IPS-18c (cell line): ENCODE results near the gene ETS2.
A peak's percentile ranks its signal among the peaks of the same experiment; 100 is the strongest.

Experiments used
- H3K4me3 ChIP-seq: 2 replicates; pipeline ENCODE4 v1.7.0; 2013; ENCODE audit warnings: low read depth, mild to moderate bottlenecking, low read length, moderate library complexity; ENCODE audit not compliant: insufficient read depth
- H3K9me3 ChIP-seq: one replicate; pipeline ENCODE4 v1.6.1; 2013; ENCODE audit warnings: mild to moderate bottlenecking, low read length, moderate library complexity; ENCODE audit not compliant: control insufficient read depth, insufficient read depth

ETS2 gene

DNA sequence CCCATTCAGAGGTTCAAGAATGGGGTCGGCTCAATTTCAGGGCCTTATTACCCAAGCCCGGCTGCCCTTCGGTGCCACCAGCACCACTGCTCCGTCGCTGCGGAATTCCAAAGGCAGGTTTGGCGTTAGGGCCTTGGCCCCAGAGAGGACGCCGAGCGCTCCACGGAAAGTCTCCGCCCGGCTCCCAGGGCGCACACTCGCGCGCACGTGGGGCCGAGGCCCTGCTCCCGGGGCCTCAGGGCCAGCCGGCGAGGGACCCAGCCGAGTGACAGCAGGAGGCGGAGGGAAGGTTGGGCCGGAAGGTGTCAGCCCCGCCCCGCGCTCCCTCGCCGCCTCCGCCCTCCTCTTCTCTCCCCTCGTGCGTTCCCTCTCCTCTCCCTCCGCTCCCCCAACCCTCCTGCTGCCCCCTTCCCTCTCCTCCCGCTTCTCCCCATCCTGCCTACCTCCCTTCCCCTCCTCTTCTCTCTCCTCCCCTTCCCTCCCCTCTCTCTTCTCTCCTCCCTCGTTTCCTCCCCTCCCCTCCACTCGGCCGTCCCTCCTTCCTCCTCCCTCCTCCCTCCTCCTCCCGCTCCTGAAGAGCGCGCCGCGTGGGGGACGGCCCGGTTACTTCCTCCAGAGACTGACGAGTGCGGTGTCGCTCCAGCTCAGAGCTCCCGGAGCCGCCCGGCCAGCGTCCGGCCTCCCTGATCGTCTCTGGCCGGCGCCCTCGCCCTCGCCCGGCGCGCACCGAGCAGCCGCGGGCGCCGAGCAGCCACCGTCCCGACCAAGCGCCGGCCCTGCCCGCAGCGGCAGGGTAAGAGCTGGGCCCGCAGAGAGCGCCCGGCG is at the start of gene ETS2:
Gene ETS2 (plus strand): TSS at position 602 of the 825 bp plus-strand sequence. CDS start 4,106 bp downstream, outside the sequence.
- Histone ChIP-seq H3K9me3 (no peaks in the 10 kb centered on the region), H3K4me3 (peak within 1 kb of the TSS; percentile 69)

DNA sequence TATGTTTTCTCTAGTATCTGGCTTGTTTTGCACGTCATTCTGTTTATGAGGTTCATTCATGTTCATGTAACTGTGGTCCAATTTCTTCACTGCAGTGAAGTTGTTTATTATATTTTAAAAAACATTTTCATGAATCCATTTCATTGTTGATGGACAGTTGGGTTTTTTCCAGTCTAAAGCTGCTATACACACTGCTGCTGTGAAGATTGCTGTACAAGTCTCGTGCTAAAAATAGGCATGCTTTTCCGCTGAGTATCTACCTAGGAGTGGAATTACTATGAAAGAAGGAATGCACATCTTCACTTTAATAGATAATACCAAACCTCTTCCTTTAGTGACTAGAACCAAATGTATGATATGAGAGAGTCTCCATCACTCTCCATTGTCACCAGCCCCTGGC is 49.0 kb upstream of the ETS2 start:
- Histone ChIP-seq H3K4me3 (no peak overlapping the region), H3K9me3 (no peaks in the 10 kb centered on the region)

DNA sequence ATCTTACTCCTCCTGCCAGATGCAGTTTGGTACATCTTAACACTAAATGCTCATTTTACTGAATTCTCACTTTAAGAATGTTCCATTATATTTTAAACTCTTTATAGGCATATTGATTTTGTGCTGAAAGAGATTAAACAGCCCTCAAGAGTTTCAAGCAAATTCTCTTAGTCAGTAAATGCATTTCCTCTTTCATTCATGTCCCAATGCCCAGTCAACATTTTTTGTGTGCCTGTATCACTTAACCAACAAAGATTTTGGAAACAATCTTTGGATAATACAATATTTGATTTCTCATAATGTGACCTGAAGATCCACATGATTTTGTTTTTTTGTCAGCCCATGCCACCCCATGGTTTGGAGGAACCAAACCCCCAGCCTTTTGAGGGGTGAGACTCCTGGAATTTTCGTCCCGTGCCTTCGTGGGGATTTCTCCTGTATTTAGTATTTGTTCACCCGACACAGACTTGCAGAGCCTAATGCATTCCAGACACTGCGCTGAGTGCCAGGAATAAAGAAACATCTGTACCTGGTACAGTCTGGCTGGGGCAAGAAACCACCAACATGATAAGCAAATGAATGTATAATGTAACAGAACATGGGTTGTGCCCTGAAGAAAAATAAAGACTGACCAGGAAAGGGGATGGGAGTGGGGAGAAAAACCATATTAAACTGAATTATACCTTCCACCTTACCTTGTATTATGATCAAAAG is 47.1 kb upstream of the ETS2 start:
- no peak overlapping the region for H3K4me3 ChIP-seq
- H3K9me3 ChIP-seq = no peaks in the 10 kb centered on the region

DNA sequence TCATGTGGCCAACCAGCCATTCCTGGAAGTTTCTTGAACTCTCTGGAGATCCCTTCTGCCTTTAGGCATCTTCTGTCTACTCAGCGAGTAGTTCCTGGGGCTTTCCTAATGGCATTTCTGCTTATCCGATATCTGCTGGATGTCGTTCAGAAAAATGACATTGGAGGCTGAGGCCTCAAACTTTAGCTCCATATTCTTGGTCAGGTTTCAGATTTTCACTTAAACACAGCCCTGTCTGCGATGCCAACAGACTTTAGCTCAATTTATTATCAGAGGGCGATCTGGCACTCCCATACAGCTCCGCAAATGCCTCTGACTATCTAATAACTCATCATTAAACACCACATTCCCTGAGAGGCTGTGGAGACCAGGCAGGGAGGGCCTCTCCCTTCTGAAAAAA is 46.3 kb upstream of the ETS2 start:
- Histone ChIP-seq H3K9me3 (no peaks in the 10 kb centered on the region), H3K4me3 (no peak overlapping the region)

DNA sequence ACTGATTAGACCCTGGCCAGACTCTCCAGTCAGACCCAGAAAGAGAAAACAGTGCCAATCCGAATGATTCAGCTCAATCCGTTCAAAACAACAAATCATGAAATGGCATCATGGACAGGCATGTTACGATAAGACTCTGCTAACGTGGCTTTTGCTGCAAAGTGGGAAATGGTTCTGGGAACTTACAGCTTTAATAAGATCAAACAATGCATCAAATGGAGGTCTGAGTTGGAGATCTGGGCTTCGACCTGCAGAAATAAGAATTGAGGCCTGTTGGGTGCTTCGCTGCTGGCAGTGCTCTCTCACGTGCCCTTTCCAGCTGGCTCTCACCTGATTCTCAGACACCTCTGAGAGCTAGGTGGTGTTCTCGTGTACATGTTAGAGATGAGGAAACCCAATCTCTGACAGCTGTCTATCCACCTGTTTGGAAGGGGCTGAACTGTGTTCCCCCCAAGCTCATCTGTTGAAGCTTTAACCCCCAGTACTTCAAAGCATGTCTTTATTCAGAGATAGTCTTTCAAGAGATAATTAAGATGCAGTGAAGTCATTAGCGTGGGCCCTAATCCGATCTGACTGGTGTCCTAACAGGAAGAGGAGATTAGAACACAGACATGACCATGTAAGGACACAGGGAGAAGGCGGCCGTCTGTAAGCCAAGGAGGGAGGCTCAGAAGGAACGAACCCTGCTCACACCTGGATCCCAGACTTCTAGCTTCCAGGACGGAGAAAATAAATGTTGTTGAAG is 45.5 kb upstream of the ETS2 start:
- Histone ChIP-seq H3K9me3 (no peaks in the 10 kb centered on the region), H3K4me3 (no peak overlapping the region)

DNA sequence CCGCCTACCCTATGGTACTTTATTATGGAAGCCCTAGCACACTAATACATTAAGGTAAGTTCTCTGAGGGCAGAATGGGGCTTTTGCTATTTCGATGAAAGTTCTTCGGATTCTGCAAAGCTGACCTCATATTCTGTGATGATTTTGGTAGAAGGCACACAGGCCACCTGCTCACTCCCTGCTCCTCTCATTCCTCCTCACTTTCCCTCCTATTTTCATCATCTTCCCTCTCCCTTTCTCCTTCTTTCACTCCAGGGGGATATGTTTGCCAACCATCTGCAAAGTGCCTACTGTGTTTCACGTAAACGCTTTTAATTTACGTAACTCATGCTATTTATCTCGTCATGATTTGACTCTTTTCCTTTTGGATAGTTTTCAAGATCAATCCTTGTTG is 45.0 kb upstream of the ETS2 start:
- Histone ChIP-seq H3K4me3 (no peak overlapping the region), H3K9me3 (peaks cover 2% of the 10 kb centered on the region)

DNA sequence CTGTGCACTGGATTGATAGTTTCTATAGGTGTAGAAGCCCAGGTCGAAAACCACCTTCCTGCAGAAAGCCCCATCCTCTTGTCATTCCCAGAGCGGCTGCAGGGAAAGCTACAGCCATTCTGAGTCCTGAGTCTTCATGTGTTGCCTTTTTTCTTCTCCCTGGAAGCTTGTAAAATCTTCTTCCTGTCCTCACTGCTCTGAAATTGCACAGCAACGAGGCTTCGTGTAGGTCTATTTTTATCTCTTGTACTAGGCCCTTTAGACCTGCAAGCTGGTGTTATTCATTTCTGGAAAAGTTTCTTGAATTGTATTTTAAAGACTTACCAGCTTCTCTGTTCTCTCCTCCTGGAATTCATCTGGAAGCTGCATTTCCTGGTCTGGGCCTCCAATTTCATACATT is 44.2 kb upstream of the ETS2 start:
- Histone ChIP-seq H3K4me3 (no peak overlapping the region), H3K9me3 (peaks cover 2% of the 10 kb centered on the region)

DNA sequence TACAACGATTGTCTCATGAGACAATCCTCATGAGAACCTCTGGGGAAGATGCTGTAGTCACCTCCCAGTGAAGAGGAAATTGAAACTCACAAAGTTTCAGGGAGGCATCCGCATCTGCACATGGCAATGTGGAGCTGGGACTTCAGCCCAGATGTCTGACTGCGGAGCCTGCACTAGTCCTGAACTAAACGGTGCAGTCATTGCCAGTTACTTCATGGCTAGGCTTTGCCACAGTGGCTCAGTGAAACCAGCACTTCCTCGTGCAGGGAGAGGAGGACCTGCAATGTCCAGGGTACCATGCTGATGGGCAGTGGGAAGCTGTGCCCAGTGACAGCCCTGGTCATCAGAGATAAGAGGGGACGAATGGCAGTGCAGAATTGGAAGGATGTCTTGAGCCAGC is 40.7 kb upstream of the ETS2 start:
- H3K4me3 ChIP-seq = no peak overlapping the region
- peaks cover 2% of the 10 kb centered on the region for H3K9me3 ChIP-seq

DNA sequence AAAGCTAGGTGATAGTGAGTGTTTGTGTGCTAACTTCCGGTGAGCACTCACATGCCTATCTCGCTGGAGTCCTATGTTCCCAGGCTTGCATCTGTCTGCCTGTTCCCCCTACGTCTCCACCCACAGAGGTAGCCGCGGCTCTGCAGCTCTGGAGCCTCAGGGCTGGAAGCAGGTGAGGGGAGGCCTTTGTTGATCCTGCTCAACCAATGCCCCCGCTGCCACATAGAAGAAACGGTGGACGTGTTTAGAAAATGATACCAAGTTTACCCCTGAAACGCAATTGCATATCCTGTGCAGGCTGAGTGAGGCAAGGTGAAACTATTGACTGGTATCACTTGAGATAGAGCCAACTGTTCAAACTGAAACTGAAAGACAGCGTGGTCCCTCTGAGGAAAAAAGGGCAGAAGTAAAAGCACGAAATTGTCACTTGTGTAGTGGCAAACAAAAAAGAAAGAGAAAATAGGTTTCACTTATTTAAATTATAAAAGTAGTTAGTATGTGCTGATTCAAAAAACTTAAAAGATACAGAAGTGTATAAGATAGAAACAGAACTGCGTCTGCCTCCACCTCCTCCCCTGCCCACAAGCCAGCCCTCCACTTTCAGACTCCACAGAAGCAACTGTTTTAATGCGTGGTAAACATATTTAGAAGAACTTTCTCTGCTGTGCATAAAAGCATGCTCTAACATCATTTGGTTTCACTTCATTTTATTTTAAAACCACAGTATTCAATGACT is 38.6 kb upstream of the ETS2 start:
- Histone ChIP-seq H3K9me3 (peaks cover 2% of the 10 kb centered on the region), H3K4me3 (no peak overlapping the region)

DNA sequence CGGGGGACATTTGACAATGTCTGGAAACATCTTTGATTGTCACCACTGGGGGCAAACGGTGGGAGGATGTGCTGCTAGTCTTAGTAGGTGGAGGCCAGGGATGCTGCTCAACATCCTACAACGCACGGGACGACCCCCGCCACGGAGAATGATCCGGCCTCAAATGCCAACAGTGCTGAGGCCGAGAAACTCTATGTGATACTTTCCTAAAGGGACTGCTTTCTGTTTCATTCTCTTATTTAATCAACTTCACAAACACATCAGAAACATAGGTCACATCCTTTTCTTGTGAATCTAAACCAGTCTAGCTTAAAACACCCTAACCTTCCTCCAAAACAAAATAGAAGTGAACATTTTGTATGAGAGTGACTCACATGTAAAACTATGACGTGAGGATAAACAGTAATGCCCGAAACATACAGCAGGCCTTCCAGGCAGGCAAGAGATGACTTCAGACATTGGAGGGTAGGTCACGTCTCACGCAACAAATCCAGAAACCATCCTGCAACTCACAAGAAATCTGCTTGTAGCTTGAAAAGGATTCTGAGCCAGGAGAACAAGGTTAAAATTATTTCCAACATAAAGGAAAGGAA is 37.2 kb upstream of the ETS2 start:
- Histone ChIP-seq H3K4me3 (no peak overlapping the region), H3K9me3 (peaks cover 2% of the 10 kb centered on the region)

DNA sequence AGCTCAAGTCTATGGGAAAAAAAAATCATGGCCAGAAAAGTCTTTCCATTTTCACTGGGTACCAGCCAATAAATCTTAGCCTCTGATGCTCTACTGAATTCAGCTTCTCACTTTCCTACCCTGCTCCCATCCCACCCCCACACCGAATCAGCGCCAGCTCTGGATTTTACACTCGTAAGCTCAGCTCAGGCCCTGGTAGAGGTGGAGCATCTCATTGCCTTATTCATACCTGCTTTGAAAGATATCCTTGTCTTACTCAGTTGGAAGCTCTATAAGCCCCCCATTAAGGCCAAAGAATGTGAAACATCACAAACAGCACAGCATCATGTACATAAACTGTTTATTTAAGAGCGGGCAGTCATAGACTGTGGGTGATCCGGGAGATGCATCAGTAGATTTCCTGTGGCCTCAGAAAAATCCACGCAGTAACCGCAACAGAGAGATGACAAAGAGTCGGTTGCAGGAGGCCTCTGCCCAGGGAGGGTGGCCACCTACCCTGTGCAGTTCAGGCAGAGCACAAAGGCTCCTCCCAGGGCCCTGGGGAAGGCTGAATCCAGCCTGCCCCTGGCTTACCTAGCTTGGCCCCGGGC is 36.4 kb upstream of the ETS2 start:
- Histone ChIP-seq H3K4me3 (no peak overlapping the region), H3K9me3 (peaks cover 2% of the 10 kb centered on the region)

DNA sequence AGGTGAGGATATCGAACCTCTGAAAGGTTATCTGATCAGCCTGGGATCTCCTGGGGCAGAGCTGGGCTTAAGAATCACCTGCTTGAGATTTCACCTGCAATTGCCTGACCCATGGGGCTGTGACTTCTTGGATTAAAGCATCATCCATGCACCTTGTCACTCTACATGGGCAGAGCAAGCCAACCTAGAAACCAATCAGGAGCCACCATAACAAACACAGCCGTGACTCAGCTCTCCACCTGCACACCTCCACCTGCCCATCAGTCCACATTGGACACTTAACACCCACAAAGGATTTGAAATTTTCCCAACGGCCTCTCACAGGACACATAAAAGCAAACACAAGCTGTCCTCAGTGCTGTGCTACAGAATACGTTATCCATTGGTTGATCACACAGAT is 35.1 kb upstream of the ETS2 start:
- no peak overlapping the region for H3K4me3 ChIP-seq
- H3K9me3 ChIP-seq = no peaks in the 10 kb centered on the region

DNA sequence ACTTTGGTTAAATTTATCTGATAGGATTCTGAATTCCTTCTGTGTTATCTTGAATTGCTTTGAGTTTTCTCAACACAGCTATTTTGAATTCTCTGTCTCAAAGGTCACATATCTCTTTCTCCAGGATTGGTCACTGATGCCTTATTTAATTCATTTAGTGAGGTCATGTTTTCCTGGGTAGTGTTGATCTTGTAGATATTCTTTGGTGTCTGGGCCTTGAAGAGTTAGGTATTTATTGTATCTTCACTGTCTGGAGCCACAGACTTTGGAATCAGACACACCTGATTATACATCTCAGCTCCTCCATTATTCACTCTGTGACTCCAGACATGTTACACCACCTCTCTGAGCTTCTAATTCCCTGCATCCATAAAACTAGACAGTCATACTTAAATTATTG is 34.2 kb upstream of the ETS2 start:
- no peak overlapping the region for H3K4me3 ChIP-seq
- H3K9me3 ChIP-seq = no peaks in the 10 kb centered on the region

DNA sequence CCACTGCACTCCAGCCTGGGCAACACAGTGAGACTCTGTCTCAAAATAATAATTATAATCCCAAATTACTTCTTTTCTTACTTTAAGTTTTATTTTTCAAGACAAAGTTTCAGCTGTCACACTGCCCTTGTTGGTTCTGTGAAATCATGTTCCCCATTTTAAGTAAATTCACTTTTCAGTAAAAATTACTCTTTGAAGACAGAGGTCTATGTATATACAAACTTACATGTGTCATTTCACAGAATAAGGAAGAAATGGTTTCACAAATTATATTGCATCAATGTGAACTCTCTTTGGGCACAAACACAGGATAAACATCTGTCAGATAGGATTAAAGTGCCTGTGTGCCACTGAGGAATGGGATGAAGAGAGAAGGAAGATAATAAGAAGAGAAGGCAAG is 33.1 kb upstream of the ETS2 start:
- Histone ChIP-seq H3K9me3 (no peaks in the 10 kb centered on the region), H3K4me3 (no peak overlapping the region)

DNA sequence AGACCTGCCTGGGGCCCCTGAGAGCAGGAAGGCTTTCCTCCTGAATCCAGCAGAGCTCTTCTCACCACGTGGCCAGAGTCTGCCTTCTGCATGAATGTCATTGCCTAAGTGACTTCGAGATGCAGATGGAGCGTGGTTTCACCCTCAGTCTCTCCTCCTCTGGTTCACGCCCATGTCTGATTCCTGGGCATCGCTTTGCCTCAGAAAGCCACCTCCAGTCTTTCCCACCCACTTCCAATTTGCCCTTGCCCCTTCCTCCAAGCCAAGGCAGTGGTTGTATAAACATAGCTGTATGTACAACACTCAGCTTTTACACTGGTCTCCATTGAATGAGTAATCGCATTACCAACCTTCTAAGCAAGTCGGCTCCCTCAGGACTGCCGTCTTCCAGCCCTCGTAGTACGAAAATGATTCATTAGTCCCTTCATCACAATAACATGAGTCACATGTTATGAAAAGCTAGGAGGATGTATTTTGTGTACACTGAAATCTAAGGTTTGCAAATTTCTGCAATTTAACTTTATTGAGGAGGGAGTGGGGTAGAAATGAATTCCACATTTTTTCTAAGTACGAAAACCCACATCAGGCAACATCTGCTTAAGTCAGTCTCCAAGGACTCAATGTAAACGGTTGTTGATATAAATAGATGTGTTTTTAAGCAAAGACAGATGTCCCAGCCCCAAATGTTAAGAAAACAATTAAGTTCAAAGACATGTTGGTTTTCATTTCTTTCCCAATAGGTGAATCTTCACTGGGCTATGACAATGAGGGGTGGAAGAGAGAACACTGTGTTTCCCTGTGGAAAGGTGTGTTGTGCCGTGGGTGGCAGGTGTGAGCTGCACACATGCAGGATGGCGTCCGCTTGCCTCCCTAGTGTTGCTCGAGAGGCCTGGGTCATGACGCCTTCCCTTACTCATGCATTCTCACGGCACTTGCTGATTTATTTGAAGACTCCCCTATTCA is 32.3 kb upstream of the ETS2 start:
- H3K4me3 ChIP-seq = no peak overlapping the region

DNA sequence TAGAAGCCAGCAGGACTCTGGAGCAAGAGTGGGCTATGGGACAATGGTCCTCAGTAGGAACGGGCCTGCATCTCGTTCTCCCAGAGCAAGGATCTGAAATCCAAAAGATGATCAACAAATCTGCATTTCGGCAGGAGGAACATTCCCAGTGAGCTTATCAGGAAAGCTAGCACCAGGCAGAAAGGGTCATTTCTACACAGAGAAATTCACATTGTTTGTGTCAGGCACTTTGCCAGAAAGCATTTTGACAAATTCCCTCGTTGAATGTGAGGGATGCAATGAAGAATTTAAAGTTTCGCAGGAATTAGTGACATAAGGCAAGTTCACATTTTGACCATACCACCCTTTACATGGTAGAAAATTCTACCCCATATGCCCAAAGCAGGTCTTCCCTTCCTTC is 31.6 kb upstream of the ETS2 start:
- Histone ChIP-seq H3K9me3 (peaks cover 5% of the 10 kb centered on the region), H3K4me3 (no peak overlapping the region)

More for the DNA sequence above, 32.3 kb upstream of the ETS2 start:
- H3K9me3 ChIP-seq = peaks cover 1% of the 10 kb centered on the region
